PFSK-1 (cell line): Measurements from ENCODE around the gene EARS2.

Experiments used
- POLR2AphosphoS5 ChIP-seq: IDR thresholded peaks from 2 replicates; pipeline ENCODE4 v1.6.1; 2012; ENCODE audit warnings: low read depth, mild to moderate bottlenecking, control low read depth, low read length, moderate library complexity
- TAF1 ChIP-seq: IDR thresholded peaks from 2 replicates; pipeline ENCODE4 v1.6.1; 2012; ENCODE audit warnings: low read length, control low read depth, borderline replicate concordance; ENCODE audit not compliant: insufficient read depth
- TF ChIP-seq, protein P1 (sequence below), 2 experiments: IDR thresholded peaks; 2 replicates each; pipeline versions ENCODE4 v1.6.1 to v1.8.0; 2011 to 2012; ENCODE audit warnings: low read depth in 2 of 2, low read length in 2 of 2, control low read depth in 1 of 2, inconsistent platforms in 1 of 2, mild to moderate bottlenecking in 1 of 2, moderate library complexity in 1 of 2; ENCODE audit not compliant: insufficient read depth in 1 of 2

DNA sequence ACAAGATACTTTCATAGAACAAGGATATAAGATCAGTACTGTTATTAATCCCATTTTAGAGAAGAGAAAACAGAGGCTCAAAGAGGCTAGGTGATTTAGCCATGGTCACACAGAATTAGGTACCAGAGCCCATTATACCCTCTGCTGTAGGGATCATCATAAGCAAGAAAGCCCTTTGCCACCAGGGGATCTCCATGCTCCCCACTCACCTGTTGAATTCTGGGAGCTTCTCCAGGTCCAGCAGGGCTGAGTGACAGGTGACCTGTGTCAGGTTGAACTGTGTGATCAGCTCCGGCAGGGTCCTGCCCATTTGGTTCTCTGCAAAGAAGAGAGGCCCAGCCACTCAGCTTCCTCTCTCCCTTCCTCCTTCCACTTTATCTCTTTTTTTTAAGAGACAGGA, 24.7 kb downstream of the EARS2 start:
- TF ChIP-seq, protein P1, sequence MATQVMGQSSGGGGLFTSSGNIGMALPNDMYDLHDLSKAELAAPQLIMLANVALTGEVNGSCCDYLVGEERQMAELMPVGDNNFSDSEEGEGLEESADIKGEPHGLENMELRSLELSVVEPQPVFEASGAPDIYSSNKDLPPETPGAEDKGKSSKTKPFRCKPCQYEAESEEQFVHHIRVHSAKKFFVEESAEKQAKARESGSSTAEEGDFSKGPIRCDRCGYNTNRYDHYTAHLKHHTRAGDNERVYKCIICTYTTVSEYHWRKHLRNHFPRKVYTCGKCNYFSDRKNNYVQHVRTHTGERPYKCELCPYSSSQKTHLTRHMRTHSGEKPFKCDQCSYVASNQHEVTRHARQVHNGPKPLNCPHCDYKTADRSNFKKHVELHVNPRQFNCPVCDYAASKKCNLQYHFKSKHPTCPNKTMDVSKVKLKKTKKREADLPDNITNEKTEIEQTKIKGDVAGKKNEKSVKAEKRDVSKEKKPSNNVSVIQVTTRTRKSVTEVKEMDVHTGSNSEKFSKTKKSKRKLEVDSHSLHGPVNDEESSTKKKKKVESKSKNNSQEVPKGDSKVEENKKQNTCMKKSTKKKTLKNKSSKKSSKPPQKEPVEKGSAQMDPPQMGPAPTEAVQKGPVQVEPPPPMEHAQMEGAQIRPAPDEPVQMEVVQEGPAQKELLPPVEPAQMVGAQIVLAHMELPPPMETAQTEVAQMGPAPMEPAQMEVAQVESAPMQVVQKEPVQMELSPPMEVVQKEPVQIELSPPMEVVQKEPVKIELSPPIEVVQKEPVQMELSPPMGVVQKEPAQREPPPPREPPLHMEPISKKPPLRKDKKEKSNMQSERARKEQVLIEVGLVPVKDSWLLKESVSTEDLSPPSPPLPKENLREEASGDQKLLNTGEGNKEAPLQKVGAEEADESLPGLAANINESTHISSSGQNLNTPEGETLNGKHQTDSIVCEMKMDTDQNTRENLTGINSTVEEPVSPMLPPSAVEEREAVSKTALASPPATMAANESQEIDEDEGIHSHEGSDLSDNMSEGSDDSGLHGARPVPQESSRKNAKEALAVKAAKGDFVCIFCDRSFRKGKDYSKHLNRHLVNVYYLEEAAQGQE (IDR thresholded peaks at IDR 0.05; ENCODE audit: insufficient read depth in 1 of 2, low read depth in 2 of 2, low read length in 2 of 2): no peak
- TF ChIP-seq TAF1 (no peak), POLR2AphosphoS5 (no peak)
